Endodermal cell (in vitro differentiated cells): Measurements from ENCODE around the gene HEYL. TPM values are rescaled to one million over a fixed set of nuclear protein-coding genes. Genes with fewer than 3 reads are reported as not detected.

Experiments used
- DNase-seq: peaks from one replicate; pipeline ENCODE4 v3.0.0-alpha.2; 2017
- H3K27ac ChIP-seq: 2 replicates; pipeline ENCODE4 v1.5.1; 2013; ENCODE audit warnings: mild to moderate bottlenecking, low read depth, low read length, moderate library complexity
- H3K27me3 ChIP-seq: 2 replicates; pipeline ENCODE4 v1.6.1; 2013; ENCODE audit warnings: mild to moderate bottlenecking, low read length, moderate library complexity; ENCODE audit not compliant: insufficient read depth, control insufficient read depth, poor library complexity, severe bottlenecking
- H3K36me3 ChIP-seq: 2 replicates; pipeline ENCODE4 v1.7.0; 2013; ENCODE audit warnings: mild to moderate bottlenecking, low read length, moderate library complexity; ENCODE audit not compliant: control insufficient read depth, insufficient read depth
- H3K4me1 ChIP-seq: one replicate; pipeline ENCODE4 v1.7.0; 2013; ENCODE audit warnings: low read length; ENCODE audit not compliant: control insufficient read depth, insufficient read depth
- H3K4me3 ChIP-seq: 2 replicates; pipeline ENCODE4 v1.5.1; 2013; ENCODE audit warnings: mild to moderate bottlenecking, low read length, moderate library complexity
- H3K9ac ChIP-seq: 2 replicates; pipeline ENCODE4 v1.6.1; 2013; ENCODE audit warnings: mild to moderate bottlenecking, low read length, moderate library complexity; ENCODE audit not compliant: poor library complexity, severe bottlenecking; ENCODE audit errors: extremely low read depth
- H3K9me3 ChIP-seq: 2 replicates; pipeline ENCODE4 v1.6.1; 2013; ENCODE audit warnings: mild to moderate bottlenecking, low read length, moderate library complexity; ENCODE audit not compliant: control insufficient read depth
- H3K27ac Mint-ChIP-seq: 2 replicates; pipeline ENCODE4 v1.8.0; 2020; ENCODE audit warnings: mixed read lengths
- H3K27me3 Mint-ChIP-seq: 2 replicates; pipeline ENCODE4 v1.8.0; 2021; ENCODE audit warnings: mild to moderate bottlenecking, mixed read lengths; ENCODE audit not compliant: insufficient read depth
- H3K36me3 Mint-ChIP-seq: 2 replicates; pipeline ENCODE4 v1.8.0; 2020; ENCODE audit warnings: low read depth, mixed read lengths
- H3K4me1 Mint-ChIP-seq: 2 replicates; pipeline ENCODE4 v1.8.0; 2020; ENCODE audit warnings: mixed read lengths
- H3K4me3 Mint-ChIP-seq: 2 replicates; pipeline ENCODE4 v1.8.0; 2020; ENCODE audit warnings: mild to moderate bottlenecking, moderate library complexity, mixed read lengths
- H3K9me3 Mint-ChIP-seq: 2 replicates; pipeline ENCODE4 v1.8.0; 2020; ENCODE audit warnings: mild to moderate bottlenecking, mixed read lengths
- WGBS, 2 experiments: methylation state at CpG; one replicate each; pipeline versions ENCODE4 v1.1.5 to v1.1.7; 2013; ENCODE audit warnings: missing lambda C conversion rate in 2 of 2, mixed read lengths in 1 of 2; ENCODE audit not compliant: insufficient coverage in 1 of 2, insufficient read length in 1 of 2; 5-methylcytosine and 5-hydroxymethylcytosine counted together
- long read RNA-seq, 4 experiments: library from polyadenylated mRNA in 2 of 4; library from RNA in 1 of 4; library from capped mRNA in 1 of 4; stranded (forward) in 3 of 4; unstranded in 1 of 4; transcript quantifications; one replicate each; pipeline ENCODE4 v2.0.0, GENCODE V29; 2020 to 2021; ENCODE audit warnings: inconsistent platforms in 1 of 4
- polyA plus RNA-seq, 2 experiments: library from polyadenylated mRNA; stranded (reverse); fragments of 50-300 nt; gene quantifications; one replicate each; pipeline ENCODE4 v1.2.3, GENCODE V29; 2013
- total RNA-seq, 2 donors: library from RNA; stranded (reverse); fragmentation: NEBNext Ultra II Directional in 1 of 2; extraction: Animal tissue kit (Norgen Biotek cat#: 25700) in 1 of 2; gene quantifications; 2 replicates in 1 of 2; 3 replicates in 1 of 2; pipeline ENCODE4 v1.2.1, GENCODE V29; 2021
- TF ChIP-seq, protein P1 (sequence below): fragments of 200-600 bp; sonication (generic); conservative IDR thresholded peaks from 2 replicates; pipeline ENCODE4 v1.5.0; 2021; ENCODE audit warnings: antibody characterized with exemption, mild to moderate bottlenecking

The HEYL gene
- total RNA-seq = 1 to 10 TPM; 1.2 to 1.5 TPM
- 6.9 TPM for polyA plus RNA-seq (2013, experiment 1 of 2)
- 6.7 TPM for polyA plus RNA-seq (2013, experiment 2 of 2)
- long read RNA-seq, experiment 1, partial matches to known transcripts = 0 of 1 reads
- long read RNA-seq, experiment 1, other reads (novel, unspliced or antisense) = 1 of 1 reads
- long read RNA-seq, experiment 2, partial matches to known transcripts = 2 of 5 reads
- long read RNA-seq, experiment 2, other reads (novel, unspliced or antisense) = 2 of 5 reads
- long read RNA-seq, experiment 3, partial matches to known transcripts = 2 of 4 reads
- long read RNA-seq, experiment 3, other reads (novel, unspliced or antisense) = 1 of 4 reads
- long read RNA-seq, experiment 4, partial matches to known transcripts = 0 of 1 reads
- long read RNA-seq, experiment 4, other reads (novel, unspliced or antisense) = 1 of 1 reads

DNA sequence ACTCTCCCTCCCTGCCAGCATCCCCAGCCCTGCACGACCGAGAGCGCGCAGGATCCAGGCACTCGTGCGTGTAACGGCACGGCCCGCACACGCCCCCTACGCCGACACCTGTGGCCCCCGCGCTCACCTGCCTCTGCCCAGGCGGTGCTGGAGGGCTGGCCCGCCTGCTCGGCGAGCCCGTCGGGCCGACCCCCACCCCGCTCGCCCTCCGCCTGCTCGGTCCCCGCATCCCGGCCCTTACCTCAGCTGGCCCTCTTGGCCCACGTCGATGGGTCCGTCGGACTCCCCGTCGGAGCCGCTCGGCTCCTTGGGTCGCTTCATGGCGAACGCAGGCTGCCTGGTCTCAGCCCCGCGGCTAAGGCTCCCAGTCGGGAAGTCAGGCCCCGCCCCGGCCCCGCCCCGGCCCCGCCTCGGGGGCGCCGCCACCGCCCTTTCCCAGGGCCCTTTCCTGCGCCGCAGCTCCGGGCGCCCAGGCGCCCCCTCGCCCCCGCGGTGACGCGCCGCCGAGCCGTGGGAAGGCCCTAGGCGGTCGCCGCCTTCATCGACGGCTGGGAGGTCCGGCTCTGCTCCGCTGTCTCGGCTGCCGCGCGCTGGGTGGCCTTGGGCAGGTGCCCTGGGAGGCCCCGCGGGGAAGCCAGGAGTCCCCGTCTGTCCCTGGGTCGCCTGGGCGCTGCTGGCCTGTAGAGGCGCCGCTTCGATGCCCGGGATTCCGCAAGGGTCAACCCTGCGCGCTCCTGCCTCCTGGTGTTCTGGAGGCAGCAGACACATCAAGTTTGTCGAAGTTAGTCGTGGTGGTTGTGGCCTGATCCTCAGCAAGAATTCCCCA is at the start of gene HEYL:
HEYL (minus strand) TSS at position 339 of the 826 bp plus-strand sequence; CDS start at position 321, 18 bp downstream.
- peak; percentile 95 for DNase-seq
- H3K27ac Mint-ChIP-seq = no peak within 1 kb of the TSS
- peaks cover 7% of the 10 kb centered on the region for H3K4me1 Mint-ChIP-seq
- peak within 1 kb of the TSS; percentile 49 for H3K4me3 Mint-ChIP-seq
- H3K4me1 ChIP-seq = no peaks in the 10 kb centered on the region
- no peak within 1 kb of the TSS for H3K9ac ChIP-seq
- H3K36me3 ChIP-seq = no peaks in the 10 kb centered on the region
- H3K27me3 Mint-ChIP-seq = peaks cover 91% of the 10 kb centered on the region
- no peak within 1 kb of the TSS for H3K27ac ChIP-seq
- TF ChIP-seq, protein P1, sequence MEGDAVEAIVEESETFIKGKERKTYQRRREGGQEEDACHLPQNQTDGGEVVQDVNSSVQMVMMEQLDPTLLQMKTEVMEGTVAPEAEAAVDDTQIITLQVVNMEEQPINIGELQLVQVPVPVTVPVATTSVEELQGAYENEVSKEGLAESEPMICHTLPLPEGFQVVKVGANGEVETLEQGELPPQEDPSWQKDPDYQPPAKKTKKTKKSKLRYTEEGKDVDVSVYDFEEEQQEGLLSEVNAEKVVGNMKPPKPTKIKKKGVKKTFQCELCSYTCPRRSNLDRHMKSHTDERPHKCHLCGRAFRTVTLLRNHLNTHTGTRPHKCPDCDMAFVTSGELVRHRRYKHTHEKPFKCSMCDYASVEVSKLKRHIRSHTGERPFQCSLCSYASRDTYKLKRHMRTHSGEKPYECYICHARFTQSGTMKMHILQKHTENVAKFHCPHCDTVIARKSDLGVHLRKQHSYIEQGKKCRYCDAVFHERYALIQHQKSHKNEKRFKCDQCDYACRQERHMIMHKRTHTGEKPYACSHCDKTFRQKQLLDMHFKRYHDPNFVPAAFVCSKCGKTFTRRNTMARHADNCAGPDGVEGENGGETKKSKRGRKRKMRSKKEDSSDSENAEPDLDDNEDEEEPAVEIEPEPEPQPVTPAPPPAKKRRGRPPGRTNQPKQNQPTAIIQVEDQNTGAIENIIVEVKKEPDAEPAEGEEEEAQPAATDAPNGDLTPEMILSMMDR = peak; percentile 81
- WGBS, 2 experiments = 5 to 20% methylated on average over 1 to 88 of the region's 88 CpGs
- peak within 1 kb of the TSS; percentile 72 for H3K4me3 ChIP-seq
- peaks cover 93% of the 10 kb centered on the region for H3K27me3 ChIP-seq
- H3K9me3 ChIP-seq = no peaks in the 10 kb centered on the region
- no peaks in the 10 kb centered on the region for H3K36me3 Mint-ChIP-seq
- no peaks in the 10 kb centered on the region for H3K9me3 Mint-ChIP-seq

GRCh38 chr1:39689214-39689613 is 49.8 kb upstream of the HEYL start:
- TF ChIP-seq, protein P1 = no peak
- Mint-ChIP-seq H3K4me3 (no peak overlapping the region), H3K9me3 (peaks cover 3% of the 10 kb centered on the region), H3K27me3 (peaks cover 100% of the 10 kb centered on the region), H3K4me1 (no peaks in the 10 kb centered on the region), H3K36me3 (no peaks in the 10 kb centered on the region), H3K27ac (no peak overlapping the region)
- Histone ChIP-seq H3K27me3 (peaks cover 97% of the 10 kb centered on the region), H3K36me3 (no peaks in the 10 kb centered on the region), H3K9me3 (no peaks in the 10 kb centered on the region), H3K4me1 (no peaks in the 10 kb centered on the region), H3K4me3 (no peak overlapping the region), H3K9ac (no peak overlapping the region), H3K27ac (no peak overlapping the region)
- no peak for DNase-seq
- WGBS, 2 experiments = 30 to 77% methylated on average over 2 of the region's 2 CpGs

- DNase-seq = no peak
- Mint-ChIP-seq H3K4me3 (no peak overlapping the region), H3K4me1 (no peaks in the 10 kb centered on the region), H3K9me3 (peaks cover 3% of the 10 kb centered on the region), H3K36me3 (no peaks in the 10 kb centered on the region), H3K27me3 (peaks cover 99% of the 10 kb centered on the region), H3K27ac (no peak overlapping the region)
- H3K4me3 ChIP-seq = no peak overlapping the region
- no peak overlapping the region for H3K9ac ChIP-seq
- no peaks in the 10 kb centered on the region for H3K36me3 ChIP-seq
- 51 to 64% methylated on average over 2 to 3 of the region's 3 CpGs for WGBS, 2 experiments
- H3K27ac ChIP-seq = no peak overlapping the region
- no peaks in the 10 kb centered on the region for H3K9me3 ChIP-seq
- TF ChIP-seq, protein P1 = no peak
- no peaks in the 10 kb centered on the region for H3K4me1 ChIP-seq
- H3K27me3 ChIP-seq = peaks cover 96% of the 10 kb centered on the region
These were observed 49.3 kb upstream of the HEYL start for GRCh38 chr1:39688706-39689105.
